Measurements from ENCODE around the gene ZDHHC14.

GRCh38 chr6:157723376-157723775, 342.4 kb downstream of the ZDHHC14 start:
- TF ChIP-seq MAX (IDR thresholded peaks at IDR 0.05; ENCODE audit: low read depth, low read length) (no peak), CTCF (IDR thresholded peaks at IDR 0.05; ENCODE audit: low read depth, low read length) (no peak), MYC (IDR thresholded peaks at IDR 0.05; ENCODE audit: low read depth, low read length) (no peak)

Measured in NB4 (cell line).